Body of pancreas (tissue), 4 donors: ENCODE results near the gene CACNB3.

Source experiments
- POLR2A ChIP-seq, 3 donors: fragments of 450-650 bp; IDR thresholded peaks; one replicate each; pipeline ENCODE4 v1.6.1; 2016; ENCODE audit warnings: antibody characterized with exemption in 3 of 3, mild to moderate bottlenecking in 2 of 3
- TF ChIP-seq, protein P1 (sequence below), 7 experiments: fragments of 450-650 bp in 4 of 7; fragments of 200-600 bp in 3 of 7; sonication (generic) in 3 of 7; IDR thresholded peaks; one replicate each; pipeline ENCODE4 v1.5.1; 2016 to 2019; ENCODE audit warnings: antibody characterized with exemption in 7 of 7

- TF ChIP-seq, protein P1, sequence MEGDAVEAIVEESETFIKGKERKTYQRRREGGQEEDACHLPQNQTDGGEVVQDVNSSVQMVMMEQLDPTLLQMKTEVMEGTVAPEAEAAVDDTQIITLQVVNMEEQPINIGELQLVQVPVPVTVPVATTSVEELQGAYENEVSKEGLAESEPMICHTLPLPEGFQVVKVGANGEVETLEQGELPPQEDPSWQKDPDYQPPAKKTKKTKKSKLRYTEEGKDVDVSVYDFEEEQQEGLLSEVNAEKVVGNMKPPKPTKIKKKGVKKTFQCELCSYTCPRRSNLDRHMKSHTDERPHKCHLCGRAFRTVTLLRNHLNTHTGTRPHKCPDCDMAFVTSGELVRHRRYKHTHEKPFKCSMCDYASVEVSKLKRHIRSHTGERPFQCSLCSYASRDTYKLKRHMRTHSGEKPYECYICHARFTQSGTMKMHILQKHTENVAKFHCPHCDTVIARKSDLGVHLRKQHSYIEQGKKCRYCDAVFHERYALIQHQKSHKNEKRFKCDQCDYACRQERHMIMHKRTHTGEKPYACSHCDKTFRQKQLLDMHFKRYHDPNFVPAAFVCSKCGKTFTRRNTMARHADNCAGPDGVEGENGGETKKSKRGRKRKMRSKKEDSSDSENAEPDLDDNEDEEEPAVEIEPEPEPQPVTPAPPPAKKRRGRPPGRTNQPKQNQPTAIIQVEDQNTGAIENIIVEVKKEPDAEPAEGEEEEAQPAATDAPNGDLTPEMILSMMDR (IDR thresholded peaks at IDR 0.05) = no peak
- TF ChIP-seq POLR2A (IDR thresholded peaks at IDR 0.05) = no peak
These were observed 10.3 kb upstream of the CACNB3 start for GRCh38 chr12:48807981-48808380.
